ENCODE data around the gene AMT.

DNA sequence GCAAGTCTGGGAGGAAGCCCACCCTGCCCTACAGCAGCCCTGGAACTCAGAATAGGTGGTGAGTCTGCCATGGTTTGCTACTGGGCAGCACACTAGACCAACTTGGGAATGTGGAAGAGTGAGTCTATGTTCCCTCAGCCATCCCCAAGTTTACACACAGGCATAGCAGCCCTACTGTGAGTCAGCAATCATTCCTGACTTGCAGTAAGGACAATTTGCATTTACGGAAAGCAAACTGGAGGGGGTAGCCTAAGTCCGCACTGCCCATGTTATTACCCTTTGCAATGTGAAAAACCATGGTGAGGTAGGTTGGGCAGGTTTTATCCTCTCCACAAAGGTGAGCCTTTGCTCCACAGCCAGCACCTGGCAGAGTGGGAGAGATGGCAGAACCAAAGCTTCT, 5.4 kb downstream of the AMT start:
- TF ChIP-seq POLR2A (IDR thresholded peaks at IDR 0.05; ENCODE audit: low read depth, low read length), result no peak
- TF ChIP-seq TAF1 (IDR thresholded peaks at IDR 0.05; ENCODE audit: low read depth, low read length), result no peak
- TF ChIP-seq POLR2AphosphoS5 (IDR thresholded peaks at IDR 0.05; ENCODE audit: low read depth, low read length), result no peak
